GM12872 (cell line): Measurements from ENCODE around the gene RDH13.

Experiments used
- CTCF ChIP-seq: IDR thresholded peaks from 3 replicates; pipeline ENCODE4 v1.5.1; 2011; ENCODE audit warnings: low read depth, mild to moderate bottlenecking, low read length, moderate library complexity; ENCODE audit not compliant: insufficient read depth

Gene RDH13

GRCh38 chr19:55056827-55057226, 6.1 kb downstream of the RDH13 start:
- TF ChIP-seq CTCF = no peak

- no peak for TF ChIP-seq CTCF
Measured at GRCh38 chr19:55053735-55054134, 9.2 kb downstream of the RDH13 start.

- TF ChIP-seq CTCF = no peak
Measured at GRCh38 chr19:55050749-55051532, 12.0 kb downstream of the RDH13 start.

- no peak for TF ChIP-seq CTCF
Measured at GRCh38 chr19:55048446-55048845, 14.5 kb downstream of the RDH13 start.

- TF ChIP-seq CTCF = no peak
Measured at GRCh38 chr19:55047951-55048350, 15.0 kb downstream of the RDH13 start.

GRCh38 chr19:55046975-55047622, 15.8 kb downstream of the RDH13 start:
- no peak for TF ChIP-seq CTCF

- no peak for TF ChIP-seq CTCF
Measured at GRCh38 chr19:55044771-55045716, 17.9 kb downstream of the RDH13 start.
